Neural progenitor cell (in vitro differentiated cells): ENCODE data around the gene SURF6. TPM values are rescaled to one million over a fixed set of nuclear protein-coding genes. Genes with fewer than 3 reads are reported as not detected.

ENCODE experiments used
- DNase-seq: peaks from one replicate; pipeline ENCODE4 v3.0.0-alpha.2; 2016; ENCODE audit warnings: low spot score
- H2AFZ ChIP-seq: fragments of 200-600 bp; sonication (generic); replicated peaks from 2 replicates; pipeline ENCODE4 v1.6.1; 2016; ENCODE audit warnings: antibody characterized with exemption
- H3F3A ChIP-seq: fragments of 200-600 bp; sonication (generic); 2 replicates; pipeline ENCODE4 v1.6.1; 2016; ENCODE audit warnings: antibody characterized with exemption, low read depth
- H3K27ac ChIP-seq: fragments of 200-600 bp; sonication (generic); 2 replicates; pipeline ENCODE4 v1.5.1; 2016; ENCODE audit warnings: mild to moderate bottlenecking
- H3K27me3 ChIP-seq: fragments of 200-600 bp; sonication (generic); 2 replicates; pipeline ENCODE4 v1.6.1; 2016; ENCODE audit warnings: mild to moderate bottlenecking, moderate library complexity
- H3K36me3 ChIP-seq: fragments of 200-600 bp; sonication (generic); 2 replicates; pipeline ENCODE4 v1.5.1; 2016
- H3K4me1 ChIP-seq: fragments of 200-600 bp; sonication (generic); 2 replicates; pipeline ENCODE4 v1.6.1; 2016; ENCODE audit warnings: mixed run types
- H3K4me2 ChIP-seq: fragments of 200-600 bp; sonication (generic); 2 replicates; pipeline ENCODE4 v1.6.1; 2016
- H3K4me3 ChIP-seq: fragments of 200-600 bp; sonication (generic); 2 replicates; pipeline ENCODE4 v1.5.1; 2016
- H3K79me2 ChIP-seq: fragments of 200-600 bp; sonication (generic); 2 replicates; pipeline ENCODE4 v1.6.1; 2016; ENCODE audit warnings: low read depth
- H3K9ac ChIP-seq: fragments of 200-600 bp; sonication (generic); 2 replicates; pipeline ENCODE4 v1.6.1; 2016
- H3K9me3 ChIP-seq: fragments of 200-600 bp; sonication (generic); 2 replicates; pipeline ENCODE4 v1.5.1; 2016; ENCODE audit warnings: low read depth
- H4K20me1 ChIP-seq: fragments of 200-600 bp; sonication (generic); 2 replicates; pipeline ENCODE4 v1.6.1; 2016; ENCODE audit warnings: low read depth
- H3K27ac Mint-ChIP-seq: 3 replicates; pipeline ENCODE4 v1.8.0; 2021; ENCODE audit warnings: mixed read lengths
- H3K27me3 Mint-ChIP-seq: 2 replicates; pipeline ENCODE4 v1.8.0; 2022; ENCODE audit warnings: low read depth, mild to moderate bottlenecking, inconsistent platforms, moderate library complexity, mixed read lengths; ENCODE audit not compliant: insufficient read depth
- H3K36me3 Mint-ChIP-seq: 3 replicates; pipeline ENCODE4 v1.8.0; 2021; ENCODE audit warnings: mixed read lengths
- H3K4me1 Mint-ChIP-seq: 3 replicates; pipeline ENCODE4 v1.8.0; 2021; ENCODE audit warnings: mixed read lengths
- H3K4me3 Mint-ChIP-seq: 3 replicates; pipeline ENCODE4 v1.8.0; 2021; ENCODE audit warnings: mild to moderate bottlenecking, moderate library complexity, mixed read lengths
- H3K9me3 Mint-ChIP-seq: 3 replicates; pipeline ENCODE4 v1.8.0; 2020; ENCODE audit warnings: mixed read lengths
- EZH2 ChIP-seq: fragments of 200-600 bp; sonication (generic); IDR thresholded peaks from 2 replicates; pipeline ENCODE4 v1.6.1; 2017; ENCODE audit warnings: antibody characterized with exemption, mild to moderate bottlenecking, moderate library complexity
- EZH2phosphoT487 ChIP-seq: fragments of 200-600 bp; sonication (generic); IDR thresholded peaks from 2 replicates; pipeline ENCODE4 v1.6.1; 2017; ENCODE audit warnings: antibody characterized with exemption
- total RNA-seq: library from RNA; depleted of rRNA; stranded (reverse); fragments of >200 nt; gene quantifications from 2 replicates; pipeline ENCODE4 v1.2.3, GENCODE V29; 2015; ENCODE audit warnings: low replicate concordance
- TF ChIP-seq, protein P1 (sequence below): fragments of 200-600 bp; sonication (generic); IDR thresholded peaks from 2 replicates; pipeline ENCODE4 v1.5.1; 2017; ENCODE audit warnings: antibody characterized with exemption, mild to moderate bottlenecking

The SURF6 gene
- total RNA-seq, 1 donor from 2014 or later: 13.2 TPM

DNA sequence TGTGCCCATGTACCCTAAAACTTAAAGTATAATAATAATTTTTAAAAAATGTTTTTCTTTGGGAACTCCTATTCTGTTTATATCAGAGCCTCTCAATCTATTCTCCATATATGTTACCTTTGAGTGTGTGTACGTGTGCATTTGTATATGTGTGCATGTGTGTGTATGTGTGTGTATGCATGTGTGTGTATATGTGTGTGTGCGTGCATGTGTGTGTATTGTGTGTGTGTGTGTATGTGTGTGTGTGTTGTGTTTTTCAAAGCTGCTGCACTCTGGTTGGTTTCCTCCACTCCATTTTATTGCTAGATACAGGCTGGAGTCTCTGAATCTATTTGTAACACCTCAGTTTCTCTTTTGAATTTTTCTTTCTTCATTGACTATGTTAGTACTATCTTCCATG, 20.0 kb downstream of the SURF6 start:
- H3K36me3 Mint-ChIP-seq: no peaks in the 10 kb centered on the region
- H3K79me2 ChIP-seq: no peaks in the 10 kb centered on the region
- no peak overlapping the region for H3K27ac ChIP-seq
- peaks cover 3% of the 10 kb centered on the region for H3K27me3 Mint-ChIP-seq
- H4K20me1 ChIP-seq: no peaks in the 10 kb centered on the region
- no peak overlapping the region for H3K4me3 Mint-ChIP-seq
- no peaks in the 10 kb centered on the region for H3K4me1 Mint-ChIP-seq
- H3K4me3 ChIP-seq: no peak overlapping the region
- H2AFZ ChIP-seq: no peak overlapping the region
- H3F3A ChIP-seq: no peaks in the 10 kb centered on the region
- no peak overlapping the region for H3K27ac Mint-ChIP-seq
- H3K4me1 ChIP-seq: no peaks in the 10 kb centered on the region
- DNase-seq: no peak
- no peaks in the 10 kb centered on the region for H3K9me3 Mint-ChIP-seq
- no peaks in the 10 kb centered on the region for H3K9me3 ChIP-seq
- TF ChIP-seq EZH2 (no peak), EZH2phosphoT487 (no peak)
- TF ChIP-seq, protein P1, sequence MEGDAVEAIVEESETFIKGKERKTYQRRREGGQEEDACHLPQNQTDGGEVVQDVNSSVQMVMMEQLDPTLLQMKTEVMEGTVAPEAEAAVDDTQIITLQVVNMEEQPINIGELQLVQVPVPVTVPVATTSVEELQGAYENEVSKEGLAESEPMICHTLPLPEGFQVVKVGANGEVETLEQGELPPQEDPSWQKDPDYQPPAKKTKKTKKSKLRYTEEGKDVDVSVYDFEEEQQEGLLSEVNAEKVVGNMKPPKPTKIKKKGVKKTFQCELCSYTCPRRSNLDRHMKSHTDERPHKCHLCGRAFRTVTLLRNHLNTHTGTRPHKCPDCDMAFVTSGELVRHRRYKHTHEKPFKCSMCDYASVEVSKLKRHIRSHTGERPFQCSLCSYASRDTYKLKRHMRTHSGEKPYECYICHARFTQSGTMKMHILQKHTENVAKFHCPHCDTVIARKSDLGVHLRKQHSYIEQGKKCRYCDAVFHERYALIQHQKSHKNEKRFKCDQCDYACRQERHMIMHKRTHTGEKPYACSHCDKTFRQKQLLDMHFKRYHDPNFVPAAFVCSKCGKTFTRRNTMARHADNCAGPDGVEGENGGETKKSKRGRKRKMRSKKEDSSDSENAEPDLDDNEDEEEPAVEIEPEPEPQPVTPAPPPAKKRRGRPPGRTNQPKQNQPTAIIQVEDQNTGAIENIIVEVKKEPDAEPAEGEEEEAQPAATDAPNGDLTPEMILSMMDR: no peak
- H3K27me3 ChIP-seq: no peaks in the 10 kb centered on the region
- H3K36me3 ChIP-seq: no peaks in the 10 kb centered on the region
- H3K4me2 ChIP-seq: no peak overlapping the region
- no peak overlapping the region for H3K9ac ChIP-seq

DNA sequence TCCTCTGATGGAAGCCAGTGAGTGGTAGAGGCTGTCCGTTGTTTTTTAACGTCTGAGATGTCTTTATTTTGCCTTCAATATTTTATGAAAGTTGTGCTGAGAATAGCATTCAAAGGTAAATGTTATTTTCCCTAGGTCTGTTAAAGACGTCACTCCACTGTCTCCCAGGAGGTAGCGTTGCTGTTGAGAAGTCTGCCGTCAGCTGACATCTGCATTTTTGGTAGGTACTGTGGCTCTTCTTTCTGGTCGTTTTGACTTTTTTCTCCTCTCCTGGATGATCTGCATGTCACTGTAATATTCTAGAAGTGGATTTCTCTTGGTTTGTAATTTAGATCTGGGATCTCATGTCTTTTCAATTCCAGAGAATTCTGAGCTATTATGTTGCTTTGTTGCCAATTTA, 26.4 kb downstream of the SURF6 start:
- Histone ChIP-seq H3K4me1 (no peaks in the 10 kb centered on the region), H3K79me2 (no peaks in the 10 kb centered on the region), H3K9ac (no peak overlapping the region), H2AFZ (no peak overlapping the region), H3K27me3 (peaks cover 8% of the 10 kb centered on the region), H4K20me1 (no peaks in the 10 kb centered on the region), H3K4me3 (no peak overlapping the region), H3K27ac (no peak overlapping the region), H3K4me2 (no peak overlapping the region), H3K9me3 (no peaks in the 10 kb centered on the region), H3K36me3 (no peaks in the 10 kb centered on the region), H3F3A (no peaks in the 10 kb centered on the region)
- Mint-ChIP-seq H3K36me3 (no peaks in the 10 kb centered on the region), H3K4me1 (no peaks in the 10 kb centered on the region), H3K4me3 (no peak overlapping the region), H3K27ac (no peak overlapping the region), H3K27me3 (peaks cover 5% of the 10 kb centered on the region), H3K9me3 (peaks cover 9% of the 10 kb centered on the region)
- no peak for DNase-seq
- TF ChIP-seq EZH2phosphoT487: no peak
- TF ChIP-seq EZH2: no peak
- TF ChIP-seq, protein P1: no peak

DNA sequence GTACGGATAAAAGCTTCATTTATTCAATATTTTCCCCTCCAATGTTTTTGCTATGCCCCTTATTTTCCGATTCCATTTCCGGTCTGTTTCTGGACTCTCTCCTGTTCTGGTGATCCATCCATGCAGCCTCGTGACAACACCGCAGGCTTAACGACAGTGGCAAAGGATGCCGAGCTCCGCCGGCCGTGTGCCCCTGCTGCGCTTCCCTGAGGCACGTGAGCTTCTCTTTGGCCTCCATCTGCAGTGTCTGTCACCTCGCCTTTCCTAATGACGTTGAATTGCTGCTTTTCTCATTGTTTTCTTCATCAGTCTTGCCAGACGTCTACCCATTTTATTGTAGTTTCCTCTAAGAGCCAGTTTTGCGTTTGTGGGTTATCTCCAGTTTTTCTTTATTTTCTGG, 28.7 kb downstream of the SURF6 start:
- Mint-ChIP-seq H3K36me3 (no peaks in the 10 kb centered on the region), H3K4me1 (no peaks in the 10 kb centered on the region), H3K27me3 (peaks cover 12% of the 10 kb centered on the region), H3K4me3 (no peak overlapping the region), H3K9me3 (peaks cover 9% of the 10 kb centered on the region), H3K27ac (no peak overlapping the region)
- H3K79me2 ChIP-seq: no peaks in the 10 kb centered on the region
- no peak for TF ChIP-seq EZH2
- TF ChIP-seq EZH2phosphoT487: no peak
- TF ChIP-seq, protein P1: no peak
- H3K36me3 ChIP-seq: no peaks in the 10 kb centered on the region
- no peaks in the 10 kb centered on the region for H3F3A ChIP-seq
- no peak overlapping the region for H3K27ac ChIP-seq
- no peaks in the 10 kb centered on the region for H3K4me1 ChIP-seq
- H3K27me3 ChIP-seq: peaks cover 8% of the 10 kb centered on the region
- no peaks in the 10 kb centered on the region for H4K20me1 ChIP-seq
- no peak overlapping the region for H3K4me2 ChIP-seq
- H2AFZ ChIP-seq: no peak overlapping the region
- no peak for DNase-seq
- no peak overlapping the region for H3K4me3 ChIP-seq
- H3K9me3 ChIP-seq: no peaks in the 10 kb centered on the region
- H3K9ac ChIP-seq: no peak overlapping the region
